ENCODE measurements around the gene BICRA.
"Not testable (repeated sequence)": the region's sequence is repeated elsewhere in the genome, so short reads cannot be mapped to it uniquely, and the experiment has no call there.

Gene BICRA

GRCh38 chr19:47742634-47743033, 133.7 kb downstream of the BICRA start (continued):
- TF ChIP-seq GLIS3 (CRISPR knock-in tag; IDR thresholded peaks at IDR 0.05) (no peak), OSR1 (CRISPR knock-in tag; IDR thresholded peaks at IDR 0.05) (no peak), TOX (CRISPR knock-in tag; IDR thresholded peaks at IDR 0.05; ENCODE audit: borderline replicate concordance) (no peak), ZNF8 (CRISPR knock-in tag; IDR thresholded peaks at IDR 0.05) (no peak), SNAI2 (CRISPR knock-in tag; IDR thresholded peaks at IDR 0.05) (no peak), ZNF565 (CRISPR knock-in tag; conservative IDR thresholded peaks at IDR 0.05; ENCODE audit: low read depth) (no peak)

GRCh38 chr19:47745010-47745901, 136.3 kb downstream of the BICRA start, which contains the start of gene NOP53:
NOP53 (plus strand) TSS chr19:47745546; CDS start chr19:47745560, 14 bp downstream.
- TF ChIP-seq OSR1 (CRISPR knock-in tag; IDR thresholded peaks at IDR 0.05) (no peak), ZNF565 (CRISPR knock-in tag; conservative IDR thresholded peaks at IDR 0.05; ENCODE audit: low read depth) (peak; percentile 89; the same call in 1 of the 2 replicates), GLIS3 (CRISPR knock-in tag; IDR thresholded peaks at IDR 0.05) (peak; percentile 67; the same call in 1 of the 2 replicates), CSRNP3 (CRISPR knock-in tag; IDR thresholded peaks at IDR 0.05) (0 out of 2 replicates have a peak, but pooled peaks have one; percentile 17), ZFP30 (CRISPR knock-in tag; IDR thresholded peaks at IDR 0.05) (peak; percentile 60; the same call in 1 of the 2 replicates), ZC3H10 (CRISPR knock-in tag; IDR thresholded peaks at IDR 0.05) (peak; percentile 61; the same call in 1 of the 2 replicates), RARB (CRISPR knock-in tag; IDR thresholded peaks at IDR 0.05) (no peak; the same call in 1 of the 2 replicates), BACH2 (CRISPR knock-in tag; IDR thresholded peaks at IDR 0.05; ENCODE audit: borderline replicate concordance) (no peak), ZFP3 (CRISPR knock-in tag; IDR thresholded peaks at IDR 0.05) (peak; percentile 86), CREB5 (CRISPR knock-in tag; IDR thresholded peaks at IDR 0.05; ENCODE audit: low read depth) (0 out of 2 replicates have a peak, but pooled peaks have one; percentile 25), POU6F1 (CRISPR knock-in tag; IDR thresholded peaks at IDR 0.05; ENCODE audit: borderline replicate concordance, low read depth) (no peak), TSHZ2 (CRISPR knock-in tag; IDR thresholded peaks at IDR 0.05) (peak; percentile 97), ZNF70 (CRISPR knock-in tag; IDR thresholded peaks at IDR 0.05) (0 out of 2 replicates have a peak, but pooled peaks have one; percentile 36), PATZ1 (CRISPR knock-in tag; IDR thresholded peaks at IDR 0.05; ENCODE audit: borderline replicate concordance) (peak; percentile 38; the same call in 1 of the 2 replicates), TCF4 (CRISPR knock-in tag; IDR thresholded peaks at IDR 0.05; ENCODE audit: borderline replicate concordance) (no peak), PPARA (CRISPR knock-in tag; IDR thresholded peaks at IDR 0.05; ENCODE audit: borderline replicate concordance) (peak; percentile 93; the same call in 1 of the 2 replicates), CSDC2 (CRISPR knock-in tag; IDR thresholded peaks at IDR 0.05) (peak; percentile 97), ESRRG (CRISPR knock-in tag; IDR thresholded peaks at IDR 0.05) (no peak), SNAI2 (CRISPR knock-in tag; IDR thresholded peaks at IDR 0.05) (peak; percentile 96), ARNTL (CRISPR knock-in tag; IDR thresholded peaks at IDR 0.05; ENCODE audit: borderline replicate concordance, low read depth) (no peak), ISL1 (CRISPR knock-in tag; IDR thresholded peaks at IDR 0.05) (peak; percentile 50; the same call in 1 of the 2 replicates), TOX (CRISPR knock-in tag; IDR thresholded peaks at IDR 0.05; ENCODE audit: borderline replicate concordance) (peak; percentile 78; the same call in 1 of the 2 replicates), ZNF8 (CRISPR knock-in tag; IDR thresholded peaks at IDR 0.05) (peak; percentile 62)
- peak; percentile 69 for ATAC-seq

GRCh38 chr19:47746129-47746528, 137.2 kb downstream of the BICRA start:
- not testable (repeated sequence) for ATAC-seq

Data from SK-N-SH treated with all-trans-retinoic acid at 6 μM for 48 hours (cell line).